Measurements from ENCODE around the gene DLGAP1. TPM values are rescaled to one million over a fixed set of nuclear protein-coding genes. Genes with fewer than 3 reads are reported as not detected.
A peak's percentile ranks its signal among the peaks of the same experiment; 100 is the strongest.

Gene DLGAP1
- total RNA-seq, 1 donor from 2014 or later, result 7.7 TPM

DNA sequence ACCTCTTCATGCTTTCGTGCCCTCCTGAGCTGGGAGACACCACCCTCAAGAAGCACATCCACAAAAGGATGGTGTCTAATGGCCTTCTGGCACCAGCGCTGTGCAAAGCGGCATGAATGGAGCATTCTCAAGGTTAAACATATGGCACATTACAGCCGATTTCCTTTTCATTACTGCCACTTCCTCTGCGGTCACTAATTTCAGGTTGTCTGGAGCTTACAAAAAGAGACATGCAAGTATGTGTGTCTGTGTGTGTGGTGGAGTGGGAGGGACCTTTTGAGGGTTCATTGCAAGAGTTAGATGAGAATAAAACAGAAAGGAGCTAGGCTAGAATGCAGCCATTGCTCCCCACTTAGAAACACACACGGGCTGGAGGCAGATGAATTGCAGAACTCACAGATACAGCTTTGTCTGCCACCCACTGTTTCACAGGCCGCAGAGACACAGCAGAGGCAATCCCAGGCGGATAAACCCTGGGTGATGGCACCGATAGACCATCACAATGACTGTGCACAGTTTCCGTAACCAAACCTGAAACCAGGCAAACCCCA is 929.2 kb downstream of the DLGAP1 start:
- Mint-ChIP-seq H3K27ac (ENCODE audit: unreplicated experiment) (peak overlapping the region; percentile 12), H3K9me3 (ENCODE audit: low read depth) (peaks cover 5% of the 10 kb centered on the region), H3K36me3 (ENCODE audit: low read depth) (peaks cover 3% of the 10 kb centered on the region), H3K4me3 (ENCODE audit: unreplicated experiment) (no peak overlapping the region), H3K4me1 (ENCODE audit: low read depth) (peaks cover 16% of the 10 kb centered on the region), H3K27me3 (ENCODE audit: low read depth) (peaks cover 7% of the 10 kb centered on the region)
- no peak for DNase-seq (ENCODE audit: low spot score)
- TF ChIP-seq CTCF (IDR thresholded peaks at IDR 0.05), result no peak

DNA sequence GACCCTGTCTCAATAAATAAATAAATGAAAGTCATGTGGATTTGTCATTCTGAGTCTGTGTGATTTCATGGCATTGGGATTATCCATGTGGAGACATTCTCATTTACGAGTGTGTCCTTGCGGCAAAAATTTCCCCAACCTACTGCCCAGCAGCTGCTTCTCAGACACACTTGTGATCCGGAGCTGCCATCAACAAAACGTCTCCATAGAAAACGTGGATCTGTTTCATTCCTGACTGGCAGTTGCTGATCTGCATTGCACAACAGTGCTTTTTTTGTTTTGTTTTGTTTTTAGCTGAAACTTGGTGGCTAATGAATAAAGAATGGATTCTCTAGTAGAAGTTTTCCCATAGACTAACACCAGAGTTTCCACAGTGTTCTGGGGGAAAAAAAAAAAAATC is 930.4 kb downstream of the DLGAP1 start:
- H3K9me3 Mint-ChIP-seq (ENCODE audit: low read depth), result peaks cover 5% of the 10 kb centered on the region
- no peak for TF ChIP-seq CTCF (IDR thresholded peaks at IDR 0.05)
- peaks cover 16% of the 10 kb centered on the region for H3K4me1 Mint-ChIP-seq (ENCODE audit: low read depth)
- no peak overlapping the region for H3K4me3 Mint-ChIP-seq (ENCODE audit: unreplicated experiment)
- H3K27me3 Mint-ChIP-seq (ENCODE audit: low read depth), result peaks cover 9% of the 10 kb centered on the region
- DNase-seq (ENCODE audit: low spot score), result no peak
- H3K27ac Mint-ChIP-seq (ENCODE audit: unreplicated experiment), result no peak overlapping the region
- peaks cover 3% of the 10 kb centered on the region for H3K36me3 Mint-ChIP-seq (ENCODE audit: low read depth)

- H3K9me3 Mint-ChIP-seq (ENCODE audit: low read depth), result peaks cover 5% of the 10 kb centered on the region
- H3K27me3 Mint-ChIP-seq (ENCODE audit: low read depth), result peaks cover 9% of the 10 kb centered on the region
- peaks cover 3% of the 10 kb centered on the region for H3K36me3 Mint-ChIP-seq (ENCODE audit: low read depth)
- no peak overlapping the region for H3K4me3 Mint-ChIP-seq (ENCODE audit: unreplicated experiment)
- no peak for TF ChIP-seq CTCF (IDR thresholded peaks at IDR 0.05)
- no peaks in the 10 kb centered on the region for H3K4me1 Mint-ChIP-seq (ENCODE audit: low read depth)
- DNase-seq (ENCODE audit: low spot score), result no peak
- no peak overlapping the region for H3K27ac Mint-ChIP-seq (ENCODE audit: unreplicated experiment)
Measured at GRCh38 chr18:3520230-3521085, 934.6 kb downstream of the DLGAP1 start.

- TF ChIP-seq CTCF (IDR thresholded peaks at IDR 0.05), result no peak
- H3K27ac Mint-ChIP-seq (ENCODE audit: unreplicated experiment), result no peak overlapping the region
- H3K4me3 Mint-ChIP-seq (ENCODE audit: unreplicated experiment), result no peak overlapping the region
Measured at GRCh38 chr18:3514312-3515216, 940.5 kb downstream of the DLGAP1 start.

GRCh38 chr18:3513481-3513880 is 941.6 kb downstream of the DLGAP1 start:
- H3K27me3 Mint-ChIP-seq (ENCODE audit: low read depth), result no peaks in the 10 kb centered on the region
- H3K27ac Mint-ChIP-seq (ENCODE audit: unreplicated experiment), result no peak overlapping the region
- no peak for TF ChIP-seq CTCF (IDR thresholded peaks at IDR 0.05)
- no peaks in the 10 kb centered on the region for H3K36me3 Mint-ChIP-seq (ENCODE audit: low read depth)
- no peak for DNase-seq (ENCODE audit: low spot score)
- H3K9me3 Mint-ChIP-seq (ENCODE audit: low read depth), result no peaks in the 10 kb centered on the region
- peaks cover 11% of the 10 kb centered on the region for H3K4me1 Mint-ChIP-seq (ENCODE audit: low read depth)
- no peak overlapping the region for H3K4me3 Mint-ChIP-seq (ENCODE audit: unreplicated experiment)

More at GRCh38 chr18:3514312-3515216, 940.5 kb downstream of the DLGAP1 start:
- Mint-ChIP-seq H3K27me3 (ENCODE audit: low read depth) (no peaks in the 10 kb centered on the region), H3K4me1 (ENCODE audit: low read depth) (peaks cover 11% of the 10 kb centered on the region), H3K36me3 (ENCODE audit: low read depth) (no peaks in the 10 kb centered on the region), H3K9me3 (ENCODE audit: low read depth) (no peaks in the 10 kb centered on the region)
- DNase-seq (ENCODE audit: low spot score), result no peak
